Measurements from ENCODE around the gene RANGRF.

- TF ChIP-seq CTCF (IDR thresholded peaks at IDR 0.05) (no peak), POLR2A (IDR thresholded peaks at IDR 0.05) (no peak)
Observed at GRCh38 chr17:8294361-8294760, 5.9 kb downstream of the RANGRF start.

All from esophagus squamous epithelium (tissue), 4 donors.